GM12878 (cell line): ENCODE measurements around the gene VSTM1.
"Not testable (repeated sequence)": the region's sequence is repeated elsewhere in the genome, so short reads cannot be mapped to it uniquely, and the experiment has no call there.

Experiments
- CTCF ChIP-seq, 3 experiments: IDR thresholded peaks in 2 of 3; conservative IDR thresholded peaks in 1 of 3; 2 replicates each; pipeline ENCODE4 v1.5.1; 2011; ENCODE audit warnings: low read depth in 3 of 3, low read length in 3 of 3, mild to moderate bottlenecking in 3 of 3, control low read depth in 2 of 3, moderate library complexity in 2 of 3, inconsistent platforms in 1 of 3, mixed read lengths in 1 of 3; ENCODE audit not compliant: control insufficient read depth in 2 of 3, insufficient read depth in 1 of 3; ENCODE audit errors: extremely low read depth in 1 of 3
- EP300 ChIP-seq, 2 experiments: fragments of 150-350 bp in 1 of 2; IDR thresholded peaks; 2 replicates each; pipeline ENCODE4 v1.6.1; 2011 to 2012; ENCODE audit warnings: low read depth in 2 of 2, low read length in 2 of 2, borderline replicate concordance in 1 of 2, improper control_type of control experiment in 1 of 2, inconsistent platforms in 1 of 2; ENCODE audit not compliant: control insufficient read depth in 1 of 2
- EZH2 ChIP-seq: IDR thresholded peaks from 2 replicates; pipeline ENCODE4 v1.6.1; 2012; ENCODE audit warnings: low read depth, mild to moderate bottlenecking, control low read depth, inconsistent platforms, low read length, borderline replicate concordance; ENCODE audit not compliant: control insufficient read depth
- KDM1A ChIP-seq: fragments of 200-600 bp; sonication (generic); IDR thresholded peaks from 2 replicates; pipeline ENCODE4 v1.6.1; 2016; ENCODE audit warnings: borderline replicate concordance
- MAX ChIP-seq: IDR thresholded peaks from 2 replicates; pipeline ENCODE4 v1.6.1; 2012; ENCODE audit warnings: low read depth, low read length, improper control_type of control experiment
- MLLT1 ChIP-seq: fragments of 450-650 bp; IDR thresholded peaks from 2 replicates; pipeline ENCODE4 v1.6.1; 2016; ENCODE audit warnings: mild to moderate bottlenecking
- NFIC ChIP-seq: IDR thresholded peaks from 2 replicates; pipeline ENCODE4 v1.6.1; 2012; ENCODE audit warnings: low read depth, mild to moderate bottlenecking, inconsistent platforms, low read length, moderate library complexity
- PRDM15 ChIP-seq: fragments of 450-650 bp; formaldehyde crosslinking; IDR thresholded peaks from 2 replicates; pipeline ENCODE4 v1.4.0; 2020; ENCODE audit warnings: mild to moderate bottlenecking, moderate library complexity
- RFX5 ChIP-seq: IDR thresholded peaks from 2 replicates; pipeline ENCODE4 v1.6.1; 2011; ENCODE audit warnings: low read depth, low read length, improper control_type of control experiment
- SMC3 ChIP-seq: IDR thresholded peaks from 2 replicates; pipeline ENCODE4 v1.6.1; 2011; ENCODE audit warnings: low read length, improper control_type of control experiment, borderline replicate concordance
- SPI1 ChIP-seq: IDR thresholded peaks from 2 replicates; pipeline ENCODE4 v1.6.1; 2011; ENCODE audit warnings: low read depth, mild to moderate bottlenecking, low read length, moderate library complexity, borderline replicate concordance; ENCODE audit not compliant: insufficient read depth
- ZBTB11 ChIP-seq: fragments of 450-650 bp; formaldehyde crosslinking; IDR thresholded peaks from 2 replicates; pipeline ENCODE4 v1.5.0; 2022; ENCODE audit warnings: mild to moderate bottlenecking, missing genetic modification characterization

- not testable (repeated sequence) for TF ChIP-seq CTCF (IDR thresholded peaks at IDR 0.05 in 2 of 3, conservative IDR thresholded peaks at IDR 0.05 in 1 of 3; ENCODE audit: control insufficient read depth in 2 of 3, extremely low read depth in 1 of 3, insufficient read depth in 1 of 3, low read depth in 3 of 3, low read length in 3 of 3); PRDM15 (CRISPR knock-in tag); EZH2; MAX; ZBTB11 (CRISPR knock-in tag); KDM1A; MLLT1; RFX5; EP300 (IDR thresholded peaks at IDR 0.05; ENCODE audit: borderline replicate concordance in 1 of 2, control insufficient read depth in 1 of 2, low read depth in 2 of 2, low read length in 2 of 2); SMC3; SPI1; NFIC
These were observed 27.2 kb downstream of the VSTM1 start for GRCh38 chr19:54036542-54036941.
